ENCODE data around the gene RBBP5.

RBBP5 gene

DNA sequence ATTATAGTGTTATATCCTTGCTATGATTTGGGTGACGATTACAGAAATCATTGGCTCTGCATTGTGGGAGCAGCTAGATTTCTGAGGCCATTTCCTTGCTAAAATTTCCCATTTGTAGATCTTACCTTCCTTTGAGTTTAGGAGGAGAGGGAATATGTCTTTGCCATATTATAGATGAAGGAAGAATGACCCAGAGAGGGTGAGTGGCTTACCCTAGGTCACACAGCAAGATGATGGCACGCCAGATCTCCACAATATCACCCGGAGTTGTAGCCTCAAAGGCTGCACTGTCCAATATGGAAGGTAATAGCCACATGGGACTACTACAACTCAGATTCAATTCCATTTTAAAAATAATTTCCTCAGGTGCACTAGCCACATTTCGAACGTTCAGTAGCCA lies 68.5 kb downstream of the RBBP5 start:
- Histone ChIP-seq H4K20me1 (ENCODE audit: insufficient read depth, low read length) (no peaks in the 10 kb centered on the region), H3K9ac (ENCODE audit: low read length) (no peak overlapping the region), H3K9me3 (ENCODE audit: low read length) (no peaks in the 10 kb centered on the region), H3K79me2 (ENCODE audit: insufficient read depth, low read length) (no peaks in the 10 kb centered on the region), H2AFZ (ENCODE audit: low read length) (no peak overlapping the region), H3K27ac (ENCODE audit: low read depth, low read length, poor library complexity, severe bottlenecking) (no peak overlapping the region), H3K36me3 (ENCODE audit: insufficient read depth, low read length) (no peaks in the 10 kb centered on the region), H3F3A (ENCODE audit: insufficient read depth, low read length) (no peaks in the 10 kb centered on the region), H3K4me2 (ENCODE audit: low read length) (no peak overlapping the region), H3K4me1 (ENCODE audit: insufficient read depth, low read length, severe bottlenecking) (no peaks in the 10 kb centered on the region), H3K4me3 (ENCODE audit: low read depth, low read length, poor library complexity, severe bottlenecking) (no peak overlapping the region), H3K9me2 (ENCODE audit: low read depth, low read length) (no peaks in the 10 kb centered on the region), H3K27me3 (ENCODE audit: insufficient read depth, low read length) (peaks cover 7% of the 10 kb centered on the region; the same call in 1 of the 2 replicates)
- no peak for TF ChIP-seq EZH2 (IDR thresholded peaks at IDR 0.05; ENCODE audit: borderline replicate concordance, low read length)
- TF ChIP-seq, protein P1, sequence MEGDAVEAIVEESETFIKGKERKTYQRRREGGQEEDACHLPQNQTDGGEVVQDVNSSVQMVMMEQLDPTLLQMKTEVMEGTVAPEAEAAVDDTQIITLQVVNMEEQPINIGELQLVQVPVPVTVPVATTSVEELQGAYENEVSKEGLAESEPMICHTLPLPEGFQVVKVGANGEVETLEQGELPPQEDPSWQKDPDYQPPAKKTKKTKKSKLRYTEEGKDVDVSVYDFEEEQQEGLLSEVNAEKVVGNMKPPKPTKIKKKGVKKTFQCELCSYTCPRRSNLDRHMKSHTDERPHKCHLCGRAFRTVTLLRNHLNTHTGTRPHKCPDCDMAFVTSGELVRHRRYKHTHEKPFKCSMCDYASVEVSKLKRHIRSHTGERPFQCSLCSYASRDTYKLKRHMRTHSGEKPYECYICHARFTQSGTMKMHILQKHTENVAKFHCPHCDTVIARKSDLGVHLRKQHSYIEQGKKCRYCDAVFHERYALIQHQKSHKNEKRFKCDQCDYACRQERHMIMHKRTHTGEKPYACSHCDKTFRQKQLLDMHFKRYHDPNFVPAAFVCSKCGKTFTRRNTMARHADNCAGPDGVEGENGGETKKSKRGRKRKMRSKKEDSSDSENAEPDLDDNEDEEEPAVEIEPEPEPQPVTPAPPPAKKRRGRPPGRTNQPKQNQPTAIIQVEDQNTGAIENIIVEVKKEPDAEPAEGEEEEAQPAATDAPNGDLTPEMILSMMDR (IDR thresholded peaks at IDR 0.05; ENCODE audit: low read length), result no peak

DNA sequence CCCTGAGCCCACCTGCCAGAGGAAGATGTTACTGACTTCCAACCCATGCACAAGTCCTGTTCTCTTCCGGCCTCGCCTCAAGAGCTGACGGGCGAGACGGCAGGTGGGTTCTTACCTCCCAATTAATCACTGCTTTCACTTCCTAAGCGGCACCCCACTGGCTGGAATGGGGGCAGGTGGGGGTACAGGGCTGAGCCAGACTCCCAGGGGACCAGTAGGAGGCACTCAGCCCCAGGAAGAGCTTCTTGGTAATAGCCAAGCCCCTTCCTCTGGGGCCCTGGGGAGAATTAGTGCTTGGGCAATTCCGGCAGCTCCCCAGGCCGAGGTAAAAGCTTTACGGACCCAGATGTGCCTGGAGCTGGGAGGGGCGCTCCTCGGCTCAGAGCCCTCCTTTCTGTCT lies 69.1 kb downstream of the RBBP5 start:
- H3K36me3 ChIP-seq (ENCODE audit: insufficient read depth, low read length), result no peaks in the 10 kb centered on the region
- H3K9me2 ChIP-seq (ENCODE audit: low read depth, low read length), result no peaks in the 10 kb centered on the region
- no peak overlapping the region for H3K4me3 ChIP-seq (ENCODE audit: low read depth, low read length, poor library complexity, severe bottlenecking)
- TF ChIP-seq, protein P1 (IDR thresholded peaks at IDR 0.05; ENCODE audit: low read length), result no peak
- no peak for TF ChIP-seq EZH2 (IDR thresholded peaks at IDR 0.05; ENCODE audit: borderline replicate concordance, low read length)
- no peak overlapping the region for H3K9ac ChIP-seq (ENCODE audit: low read length)
- no peaks in the 10 kb centered on the region for H3K79me2 ChIP-seq (ENCODE audit: insufficient read depth, low read length)
- H3K27me3 ChIP-seq (ENCODE audit: insufficient read depth, low read length), result peaks cover 7% of the 10 kb centered on the region; the same call in 1 of the 2 replicates
- H3K4me2 ChIP-seq (ENCODE audit: low read length), result no peak overlapping the region
- no peaks in the 10 kb centered on the region for H3K9me3 ChIP-seq (ENCODE audit: low read length)
- H3K27ac ChIP-seq (ENCODE audit: low read depth, low read length, poor library complexity, severe bottlenecking), result no peak overlapping the region
- no peaks in the 10 kb centered on the region for H3K4me1 ChIP-seq (ENCODE audit: insufficient read depth, low read length, severe bottlenecking)
- no peaks in the 10 kb centered on the region for H3F3A ChIP-seq (ENCODE audit: insufficient read depth, low read length)
- no peak overlapping the region for H2AFZ ChIP-seq (ENCODE audit: low read length)
- no peaks in the 10 kb centered on the region for H4K20me1 ChIP-seq (ENCODE audit: insufficient read depth, low read length)

DNA sequence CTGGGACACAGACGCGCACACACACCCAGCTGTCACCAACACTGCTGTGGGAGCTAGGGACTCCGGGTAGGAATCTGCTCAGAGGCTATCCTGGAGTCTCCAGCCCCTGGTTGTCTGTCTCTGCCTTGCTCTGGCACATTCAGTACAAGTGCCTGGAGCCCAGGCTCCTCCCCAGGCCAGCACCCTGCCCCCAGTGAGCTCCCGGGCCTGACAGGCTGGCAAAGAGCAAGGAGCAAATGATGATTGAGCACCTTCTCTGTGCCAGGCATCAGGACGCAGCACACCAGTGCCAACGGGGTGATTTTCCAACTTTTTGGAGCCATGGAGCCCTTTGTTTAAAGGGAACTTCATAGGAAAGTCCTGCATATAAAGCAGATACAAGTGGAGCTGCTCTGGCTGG lies 72.3 kb downstream of the RBBP5 start:
- H3K27me3 ChIP-seq (ENCODE audit: insufficient read depth, low read length), result no peaks in the 10 kb centered on the region
- H3K9ac ChIP-seq (ENCODE audit: low read length), result no peak overlapping the region
- no peak overlapping the region for H3K4me3 ChIP-seq (ENCODE audit: low read depth, low read length, poor library complexity, severe bottlenecking)
- no peaks in the 10 kb centered on the region for H3K36me3 ChIP-seq (ENCODE audit: insufficient read depth, low read length)
- no peak overlapping the region for H3K4me2 ChIP-seq (ENCODE audit: low read length)
- H4K20me1 ChIP-seq (ENCODE audit: insufficient read depth, low read length), result no peaks in the 10 kb centered on the region
- H3K9me2 ChIP-seq (ENCODE audit: low read depth, low read length), result no peaks in the 10 kb centered on the region
- TF ChIP-seq EZH2 (IDR thresholded peaks at IDR 0.05; ENCODE audit: borderline replicate concordance, low read length), result no peak
- TF ChIP-seq, protein P1 (IDR thresholded peaks at IDR 0.05; ENCODE audit: low read length), result no peak
- no peaks in the 10 kb centered on the region for H3K4me1 ChIP-seq (ENCODE audit: insufficient read depth, low read length, severe bottlenecking)
- H3K79me2 ChIP-seq (ENCODE audit: insufficient read depth, low read length), result no peaks in the 10 kb centered on the region
- H3K27ac ChIP-seq (ENCODE audit: low read depth, low read length, poor library complexity, severe bottlenecking), result no peak overlapping the region
- H3K9me3 ChIP-seq (ENCODE audit: low read length), result no peaks in the 10 kb centered on the region
- H3F3A ChIP-seq (ENCODE audit: insufficient read depth, low read length), result no peaks in the 10 kb centered on the region
- no peak overlapping the region for H2AFZ ChIP-seq (ENCODE audit: low read length)

Data from OCI-LY1 (cell line).